Kidney epithelial cell (primary cell): ENCODE measurements around the gene NKG7. TPM values are rescaled to one million over a fixed set of nuclear protein-coding genes. Genes with fewer than 3 reads are reported as not detected.
A peak's percentile ranks its signal among the peaks of the same experiment; 100 is the strongest.

Experiments
- DNase-seq: peaks from one replicate; pipeline ENCODE4 v3.0.0-alpha.2; 2010; ENCODE audit warnings: low read depth
- H3K27me3 ChIP-seq: 2 replicates; pipeline ENCODE4 v1.6.0; 2011; ENCODE audit warnings: low read length; ENCODE audit not compliant: control insufficient read depth, insufficient read depth
- H3K36me3 ChIP-seq: 2 replicates; pipeline ENCODE4 v1.5.1; 2011; ENCODE audit warnings: low read length; ENCODE audit not compliant: control insufficient read depth, insufficient read depth
- H3K4me3 ChIP-seq: 2 replicates; pipeline ENCODE4 v1.5.1; 2011; ENCODE audit warnings: low read depth, mild to moderate bottlenecking, control low read depth, low read length
- total RNA-seq: library from RNA; depleted of rRNA; stranded (reverse); fragments of >200 nt; gene quantifications from 2 replicates; pipeline ENCODE4 v1.2.3, GENCODE V29; 2015
- TF ChIP-seq, protein P1 (sequence below): IDR thresholded peaks from 2 replicates; pipeline ENCODE4 v1.5.1; 2011; ENCODE audit warnings: mild to moderate bottlenecking, moderate library complexity, low read length, control low read depth, inconsistent platforms; ENCODE audit not compliant: insufficient read depth, poor library complexity, severe bottlenecking

NKG7 gene
- total RNA-seq, 1 donor from 2014 or later = not detected

DNA sequence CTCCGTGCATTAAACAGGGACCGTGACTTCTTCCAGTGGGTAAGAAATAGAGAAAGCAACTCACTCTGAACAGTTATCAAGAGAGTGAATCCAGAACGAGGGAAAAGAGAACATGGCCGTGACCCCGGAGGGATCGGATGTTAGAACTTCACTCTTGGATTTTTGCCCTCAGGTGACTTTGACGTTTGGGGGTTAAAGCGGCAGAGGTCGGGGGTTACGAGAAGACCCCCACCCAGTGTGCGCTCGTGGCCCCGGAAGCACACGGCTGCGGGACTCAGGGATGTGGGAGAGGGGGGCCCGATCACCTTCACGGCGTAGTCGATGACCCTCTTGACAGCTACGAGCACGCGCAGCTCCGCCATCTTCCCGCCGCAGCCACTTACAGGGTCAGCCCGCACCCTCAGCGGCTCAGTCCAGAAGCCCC is 6.5 kb downstream of the NKG7 start, which contains the start of gene ETFB:
TSS of gene ETFB (minus strand) at position 424 of the 424 bp plus-strand sequence. CDS start at position 362, 62 bp downstream.
- H3K27me3 ChIP-seq = no peaks in the 10 kb centered on the region
- H3K4me3 ChIP-seq = peak within 1 kb of the TSS; percentile 90
- no peaks in the 10 kb centered on the region for H3K36me3 ChIP-seq
- DNase-seq = no peak
- TF ChIP-seq, protein P1, sequence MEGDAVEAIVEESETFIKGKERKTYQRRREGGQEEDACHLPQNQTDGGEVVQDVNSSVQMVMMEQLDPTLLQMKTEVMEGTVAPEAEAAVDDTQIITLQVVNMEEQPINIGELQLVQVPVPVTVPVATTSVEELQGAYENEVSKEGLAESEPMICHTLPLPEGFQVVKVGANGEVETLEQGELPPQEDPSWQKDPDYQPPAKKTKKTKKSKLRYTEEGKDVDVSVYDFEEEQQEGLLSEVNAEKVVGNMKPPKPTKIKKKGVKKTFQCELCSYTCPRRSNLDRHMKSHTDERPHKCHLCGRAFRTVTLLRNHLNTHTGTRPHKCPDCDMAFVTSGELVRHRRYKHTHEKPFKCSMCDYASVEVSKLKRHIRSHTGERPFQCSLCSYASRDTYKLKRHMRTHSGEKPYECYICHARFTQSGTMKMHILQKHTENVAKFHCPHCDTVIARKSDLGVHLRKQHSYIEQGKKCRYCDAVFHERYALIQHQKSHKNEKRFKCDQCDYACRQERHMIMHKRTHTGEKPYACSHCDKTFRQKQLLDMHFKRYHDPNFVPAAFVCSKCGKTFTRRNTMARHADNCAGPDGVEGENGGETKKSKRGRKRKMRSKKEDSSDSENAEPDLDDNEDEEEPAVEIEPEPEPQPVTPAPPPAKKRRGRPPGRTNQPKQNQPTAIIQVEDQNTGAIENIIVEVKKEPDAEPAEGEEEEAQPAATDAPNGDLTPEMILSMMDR = no peak

DNA sequence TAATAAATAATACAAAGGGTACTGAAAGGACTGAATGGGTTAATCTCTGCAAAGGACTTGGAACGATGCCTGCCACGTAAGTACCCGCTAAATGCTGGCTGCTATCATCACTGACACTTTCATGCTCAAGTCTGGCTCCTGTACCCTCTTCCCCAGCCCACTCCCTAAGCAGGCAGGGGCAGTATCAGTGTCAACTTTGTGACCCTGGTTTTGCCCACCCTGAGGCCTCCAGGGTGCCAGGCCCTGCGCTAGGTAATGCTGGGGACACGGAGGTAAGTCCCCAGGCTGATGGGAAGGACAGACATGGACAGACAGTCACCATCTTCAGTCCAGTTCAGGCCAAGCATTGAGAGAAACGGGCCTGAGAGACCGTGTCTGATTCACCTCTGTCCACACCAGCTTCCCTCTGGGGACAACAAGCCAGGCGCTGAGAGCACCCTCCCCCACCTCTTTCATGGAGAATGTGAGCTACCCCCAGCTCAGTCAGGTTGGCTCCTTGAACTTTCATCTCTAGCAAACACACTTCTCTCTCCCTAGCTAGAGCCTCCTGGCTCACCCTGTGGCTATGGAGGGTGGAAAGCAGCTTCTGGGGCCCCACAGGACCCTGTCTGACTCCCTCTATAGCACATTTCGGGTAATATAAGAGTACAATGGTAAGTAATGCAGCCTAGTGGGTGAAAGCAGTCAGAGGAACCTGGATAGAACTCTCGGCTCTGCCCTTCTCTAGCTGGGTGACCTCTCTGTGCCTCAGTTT is 7.1 kb downstream of the NKG7 start:
- TF ChIP-seq, protein P1 = no peak
- Histone ChIP-seq H3K4me3 (peak overlapping the region; percentile 90), H3K36me3 (no peaks in the 10 kb centered on the region), H3K27me3 (no peaks in the 10 kb centered on the region)
- no peak for DNase-seq

DNA sequence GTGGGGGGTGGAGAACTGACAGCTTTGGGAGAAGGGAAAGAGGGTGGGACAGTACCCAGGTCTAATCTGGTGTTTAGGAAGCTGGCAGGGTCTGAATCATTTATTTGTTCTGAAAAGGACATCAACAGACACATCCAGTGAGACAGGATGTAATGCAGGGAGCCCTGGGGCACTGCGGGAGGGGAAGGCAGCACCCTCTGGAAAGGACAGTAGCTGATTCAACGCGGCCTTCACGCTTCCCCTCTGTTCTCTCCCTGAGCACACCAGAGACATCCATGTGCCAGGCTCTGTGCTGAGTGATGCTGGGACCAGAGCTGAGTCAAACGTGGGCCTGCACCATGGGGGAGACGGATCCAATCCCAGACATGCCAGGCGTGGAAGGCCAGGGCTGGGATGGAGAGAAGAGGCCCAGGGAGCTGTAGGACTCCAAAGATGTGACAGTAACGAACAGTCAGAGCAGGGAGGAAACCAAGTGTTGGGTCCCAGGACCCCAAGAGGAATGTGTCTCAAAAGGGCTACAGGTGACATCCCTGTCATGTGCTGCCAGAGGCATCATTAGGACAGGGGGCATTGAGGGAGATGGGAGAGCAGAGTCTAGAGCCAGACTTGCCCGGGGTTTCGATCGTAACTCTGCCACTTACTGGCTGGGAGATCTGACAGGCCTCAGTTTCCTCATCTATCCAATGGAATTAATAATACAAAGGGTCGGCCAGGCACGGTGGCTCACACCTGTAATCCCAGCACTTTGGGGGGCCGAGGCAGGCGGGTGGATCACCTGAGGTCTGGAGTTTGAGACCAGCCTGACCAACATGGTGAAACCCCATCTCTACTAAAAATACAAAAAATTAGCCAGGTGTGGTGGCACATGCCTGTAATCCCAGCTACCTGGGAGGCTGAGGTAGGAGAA is 8.0 kb downstream of the NKG7 start:
- H3K36me3 ChIP-seq = no peaks in the 10 kb centered on the region
- TF ChIP-seq, protein P1 = no peak
- no peak overlapping the region for H3K4me3 ChIP-seq
- no peak for DNase-seq
- no peaks in the 10 kb centered on the region for H3K27me3 ChIP-seq

DNA sequence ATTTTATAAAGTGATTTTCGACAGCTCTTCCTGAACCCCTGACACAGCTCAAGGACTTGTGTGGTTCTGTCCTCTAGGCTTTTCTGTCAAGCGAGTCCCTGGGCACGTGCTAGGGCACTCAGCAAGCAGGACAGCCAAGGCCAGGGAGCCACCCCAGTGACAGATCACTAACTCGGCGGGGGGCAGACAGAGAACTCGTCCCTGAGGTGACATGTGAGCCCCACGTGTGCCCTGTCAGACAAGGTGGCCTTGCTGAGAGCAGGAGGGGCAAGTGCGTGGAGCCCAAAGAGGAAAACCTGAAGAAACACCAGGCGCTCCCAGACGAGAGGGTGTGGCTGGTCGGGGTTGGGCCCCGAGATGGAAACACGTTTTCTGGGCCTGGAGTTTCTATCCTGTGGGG is 11.2 kb downstream of the NKG7 start:
- no peak overlapping the region for H3K4me3 ChIP-seq
- DNase-seq = no peak
- TF ChIP-seq, protein P1 = no peak
- no peaks in the 10 kb centered on the region for H3K27me3 ChIP-seq
- no peaks in the 10 kb centered on the region for H3K36me3 ChIP-seq

DNA sequence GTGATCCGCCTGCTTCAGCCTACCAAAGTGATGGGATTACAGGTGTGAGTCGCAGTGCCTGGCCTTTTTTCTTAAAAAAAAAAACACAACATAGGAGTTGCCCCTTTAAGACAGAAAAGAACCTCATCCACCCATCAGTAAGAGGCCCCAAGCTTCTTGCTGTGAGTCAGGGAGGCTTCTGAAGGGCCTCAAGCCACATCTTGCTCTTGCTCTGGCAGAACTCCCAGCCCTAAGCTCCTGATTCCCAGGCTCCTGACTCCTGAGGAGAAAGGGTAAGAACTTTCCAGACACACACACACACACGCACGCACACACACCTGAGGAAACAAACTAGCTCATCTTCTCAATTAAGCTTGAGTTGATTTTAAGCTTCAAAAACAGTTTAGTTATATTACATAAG is 13.2 kb downstream of the NKG7 start:
- Histone ChIP-seq H3K27me3 (no peaks in the 10 kb centered on the region), H3K36me3 (no peaks in the 10 kb centered on the region), H3K4me3 (no peak overlapping the region)
- DNase-seq = no peak
- TF ChIP-seq, protein P1 = no peak
